Panc1 (cell line): ENCODE results near the gene MPRIP. TPM values are rescaled to one million over a fixed set of nuclear protein-coding genes. Genes with fewer than 3 reads are reported as not detected.

Experiments used
- ATAC-seq: fragments of 200-7000 bp; cut with Tn5 transposase; 2 replicates; pipeline ENCODE4 v1.9.1; 2020; ENCODE audit warnings: mild to moderate bottlenecking, moderate library complexity
- BruUV-seq: library from RNA; stranded (reverse); fragments of 400-500 nt; replicated peaks from 2 replicates; lab custom pipeline; 2021; lab: Mats Ljungman, UMichigan
- CTCF ChIA-PET: fragments of 300-600 bp; sonication (Branson Sonifier 250); formaldehyde crosslinking; loops from one replicate; lab custom pipeline; 2022; ENCODE audit warnings: antibody characterized with exemption; lab: Charles Lee
- POLR2A ChIA-PET: fragments of 300-600 bp; sonication (Branson Sonifier 250); formaldehyde crosslinking; loops from one replicate; lab custom pipeline; 2022; ENCODE audit warnings: antibody characterized with exemption; lab: Charles Lee
- DNase-seq: peaks from one replicate; pipeline ENCODE4 v3.0.0-alpha.2; 2010; ENCODE audit warnings: low read depth, low spot score
- H3K27ac ChIP-seq: 2 replicates; pipeline ENCODE4 v1.5.1; 2011; ENCODE audit warnings: mild to moderate bottlenecking, low read length, inconsistent platforms
- H3K27me3 ChIP-seq: fragments of 200-500 bp; sonication (Bioruptor generic); 2 replicates; pipeline ENCODE4 v1.6.0; 2014; ENCODE audit warnings: low read length, inconsistent platforms; ENCODE audit not compliant: control insufficient read depth, insufficient read depth
- H3K36me3 ChIP-seq: fragments of 200-500 bp; sonication (Bioruptor generic); 2 replicates; pipeline ENCODE4 v1.5.1; 2014; ENCODE audit warnings: inconsistent platforms, mild to moderate bottlenecking, low read length, moderate library complexity; ENCODE audit not compliant: control insufficient read depth, insufficient read depth
- H3K4me1 ChIP-seq: 2 replicates; pipeline ENCODE4 v1.5.1; 2011; ENCODE audit warnings: inconsistent platforms, mild to moderate bottlenecking, low read length, moderate library complexity; ENCODE audit not compliant: control insufficient read depth, insufficient read depth
- H3K4me3 ChIP-seq, 2 experiments: 2 replicates each; pipeline ENCODE4 v1.5.1; 2011 to 2012; ENCODE audit warnings: low read depth in 2 of 2, low read length in 2 of 2, mild to moderate bottlenecking in 2 of 2, inconsistent platforms in 1 of 2, moderate library complexity in 1 of 2
- H3K9me3 ChIP-seq: fragments of 200-500 bp; sonication (Bioruptor generic); 2 replicates; pipeline ENCODE4 v1.5.1; 2014; ENCODE audit warnings: low read depth, mild to moderate bottlenecking, inconsistent platforms, low read length, moderate library complexity; ENCODE audit not compliant: control insufficient read depth, insufficient read depth
- POLR2AphosphoS5 ChIP-seq: IDR thresholded peaks from 2 replicates; pipeline ENCODE4 v1.6.1; 2012; ENCODE audit warnings: mild to moderate bottlenecking, low read depth, low read length, moderate library complexity
- SIN3A ChIP-seq: IDR thresholded peaks from 2 replicates; pipeline ENCODE4 v1.6.1; 2012; ENCODE audit warnings: low read depth, mild to moderate bottlenecking, low read length, moderate library complexity, borderline replicate concordance; ENCODE audit not compliant: insufficient read depth
- TCF7L2 ChIP-seq: IDR thresholded peaks from 2 replicates; pipeline ENCODE4 v1.6.1; 2011; ENCODE audit warnings: mild to moderate bottlenecking, low read depth, low read length, inconsistent platforms
- in situ Hi-C: cut with HindIII; loops from 2 replicates; pipeline ENCODE4 v1.10.0; 2016; ENCODE audit warnings: low sequenced_read_pairs, low pct_unique_long_range_greater_than_20kb
- intact Hi-C: fragments of 100-400 bp; cut with micrococcal nuclease; formaldehyde crosslinking; loops from one replicate; pipeline ENCODE4 v1.10.0; 2022; ENCODE audit not compliant: unreplicated experiment
- total RNA-seq: library from RNA; stranded (reverse); gene quantifications from one replicate; pipeline ENCODE4 v1.2.1, GENCODE V29; 2021; ENCODE audit not compliant: unreplicated experiment
- TF ChIP-seq, protein P1 (sequence below): fragments of 450-650 bp; IDR thresholded peaks from 2 replicates; pipeline ENCODE4 v1.5.1; 2017; ENCODE audit warnings: mild to moderate bottlenecking
- TF ChIP-seq, protein P2 (sequence below), 2 experiments: IDR thresholded peaks; 2 replicates each; pipeline ENCODE4 v1.6.1; 2011 to 2012; ENCODE audit warnings: low read depth in 2 of 2, control low read depth in 1 of 2, low read length in 1 of 2, mild to moderate bottlenecking in 1 of 2, moderate library complexity in 1 of 2; ENCODE audit not compliant: insufficient read depth in 1 of 2

MPRIP gene
- total RNA-seq, 1 experiment from 2014 or later: 155 TPM

DNA sequence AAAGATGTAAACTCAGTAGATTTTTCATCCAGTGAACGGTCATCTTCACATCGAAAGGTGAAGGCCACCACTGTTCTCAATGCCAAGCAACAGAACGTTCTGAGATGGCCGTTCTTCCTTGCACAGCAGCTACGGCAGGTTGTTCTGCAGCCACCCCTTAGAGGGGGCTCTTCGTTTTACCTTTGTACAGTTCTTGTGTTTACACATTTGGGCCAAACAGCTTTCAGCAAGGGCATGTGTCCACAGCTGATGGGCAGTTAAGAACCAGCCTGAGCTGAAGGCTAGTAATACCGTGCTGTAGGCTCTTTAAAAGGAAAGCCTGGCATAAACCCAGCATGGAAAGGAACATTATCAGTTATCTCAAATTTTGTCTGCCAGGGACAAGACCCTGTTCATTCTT is 147.9 kb downstream of the MPRIP start:
- TF ChIP-seq TCF7L2 (no peak), POLR2AphosphoS5 (no peak), SIN3A (no peak)
- TF ChIP-seq, protein P1, sequence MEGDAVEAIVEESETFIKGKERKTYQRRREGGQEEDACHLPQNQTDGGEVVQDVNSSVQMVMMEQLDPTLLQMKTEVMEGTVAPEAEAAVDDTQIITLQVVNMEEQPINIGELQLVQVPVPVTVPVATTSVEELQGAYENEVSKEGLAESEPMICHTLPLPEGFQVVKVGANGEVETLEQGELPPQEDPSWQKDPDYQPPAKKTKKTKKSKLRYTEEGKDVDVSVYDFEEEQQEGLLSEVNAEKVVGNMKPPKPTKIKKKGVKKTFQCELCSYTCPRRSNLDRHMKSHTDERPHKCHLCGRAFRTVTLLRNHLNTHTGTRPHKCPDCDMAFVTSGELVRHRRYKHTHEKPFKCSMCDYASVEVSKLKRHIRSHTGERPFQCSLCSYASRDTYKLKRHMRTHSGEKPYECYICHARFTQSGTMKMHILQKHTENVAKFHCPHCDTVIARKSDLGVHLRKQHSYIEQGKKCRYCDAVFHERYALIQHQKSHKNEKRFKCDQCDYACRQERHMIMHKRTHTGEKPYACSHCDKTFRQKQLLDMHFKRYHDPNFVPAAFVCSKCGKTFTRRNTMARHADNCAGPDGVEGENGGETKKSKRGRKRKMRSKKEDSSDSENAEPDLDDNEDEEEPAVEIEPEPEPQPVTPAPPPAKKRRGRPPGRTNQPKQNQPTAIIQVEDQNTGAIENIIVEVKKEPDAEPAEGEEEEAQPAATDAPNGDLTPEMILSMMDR: no peak
- TF ChIP-seq, protein P2, sequence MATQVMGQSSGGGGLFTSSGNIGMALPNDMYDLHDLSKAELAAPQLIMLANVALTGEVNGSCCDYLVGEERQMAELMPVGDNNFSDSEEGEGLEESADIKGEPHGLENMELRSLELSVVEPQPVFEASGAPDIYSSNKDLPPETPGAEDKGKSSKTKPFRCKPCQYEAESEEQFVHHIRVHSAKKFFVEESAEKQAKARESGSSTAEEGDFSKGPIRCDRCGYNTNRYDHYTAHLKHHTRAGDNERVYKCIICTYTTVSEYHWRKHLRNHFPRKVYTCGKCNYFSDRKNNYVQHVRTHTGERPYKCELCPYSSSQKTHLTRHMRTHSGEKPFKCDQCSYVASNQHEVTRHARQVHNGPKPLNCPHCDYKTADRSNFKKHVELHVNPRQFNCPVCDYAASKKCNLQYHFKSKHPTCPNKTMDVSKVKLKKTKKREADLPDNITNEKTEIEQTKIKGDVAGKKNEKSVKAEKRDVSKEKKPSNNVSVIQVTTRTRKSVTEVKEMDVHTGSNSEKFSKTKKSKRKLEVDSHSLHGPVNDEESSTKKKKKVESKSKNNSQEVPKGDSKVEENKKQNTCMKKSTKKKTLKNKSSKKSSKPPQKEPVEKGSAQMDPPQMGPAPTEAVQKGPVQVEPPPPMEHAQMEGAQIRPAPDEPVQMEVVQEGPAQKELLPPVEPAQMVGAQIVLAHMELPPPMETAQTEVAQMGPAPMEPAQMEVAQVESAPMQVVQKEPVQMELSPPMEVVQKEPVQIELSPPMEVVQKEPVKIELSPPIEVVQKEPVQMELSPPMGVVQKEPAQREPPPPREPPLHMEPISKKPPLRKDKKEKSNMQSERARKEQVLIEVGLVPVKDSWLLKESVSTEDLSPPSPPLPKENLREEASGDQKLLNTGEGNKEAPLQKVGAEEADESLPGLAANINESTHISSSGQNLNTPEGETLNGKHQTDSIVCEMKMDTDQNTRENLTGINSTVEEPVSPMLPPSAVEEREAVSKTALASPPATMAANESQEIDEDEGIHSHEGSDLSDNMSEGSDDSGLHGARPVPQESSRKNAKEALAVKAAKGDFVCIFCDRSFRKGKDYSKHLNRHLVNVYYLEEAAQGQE (IDR thresholded peaks at IDR 0.05; ENCODE audit: insufficient read depth in 1 of 2, low read depth in 2 of 2, low read length in 1 of 2): no peak
- Histone ChIP-seq H3K9me3 (no peaks in the 10 kb centered on the region), H3K4me1 (no peaks in the 10 kb centered on the region), H3K36me3 (no peaks in the 10 kb centered on the region), H3K4me3 (no peak overlapping the region), H3K27me3 (no peaks in the 10 kb centered on the region), H3K27ac (no peak overlapping the region)
- in situ Hi-C loops (no loop called here), intact Hi-C loops (loop anchor here (10.0 kb wide), 1 partner anchor 195 kb away; no protein-coding TSS in a partner anchor)
- ATAC-seq (peak; percentile 51; the same call in 1 of the 2 replicates), DNase-seq (no peak)
- BruUV-seq: no TSS peak
- CTCF ChIA-PET: no interaction called here
- POLR2A ChIA-PET: no interaction called here

DNA sequence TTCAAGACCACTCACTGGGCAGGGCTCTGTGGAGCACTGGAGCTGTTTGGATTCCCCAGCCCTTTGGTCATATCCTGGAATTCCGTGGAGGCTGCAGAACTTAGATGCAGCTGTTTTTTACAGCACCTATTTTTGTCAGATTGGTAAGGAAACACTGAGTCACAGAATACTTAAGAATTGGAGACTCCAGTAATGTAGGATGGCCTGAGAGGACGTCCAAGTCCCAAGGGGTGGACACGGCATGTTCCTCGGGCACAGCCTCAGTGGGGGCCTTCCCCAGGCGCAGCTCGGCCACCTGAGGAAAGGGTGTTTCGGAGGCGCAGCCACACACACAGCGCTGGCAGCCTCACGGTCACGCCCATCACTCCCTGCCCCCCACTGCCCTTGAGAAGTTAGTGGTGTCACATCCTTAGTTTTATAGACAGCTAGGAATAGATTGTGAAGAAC is 149.1 kb downstream of the MPRIP start:
- Histone ChIP-seq H3K27ac (no peak overlapping the region), H3K36me3 (no peaks in the 10 kb centered on the region), H3K4me1 (no peaks in the 10 kb centered on the region), H3K9me3 (no peaks in the 10 kb centered on the region), H3K4me3 (no peak overlapping the region), H3K27me3 (no peaks in the 10 kb centered on the region)
- CTCF ChIA-PET: no interaction called here
- intact Hi-C loops: loop anchor here (10.0 kb wide), 1 partner anchor 197 kb away; no protein-coding TSS in a partner anchor
- in situ Hi-C loops: no loop called here
- POLR2A ChIA-PET: no interaction called here
- no TSS peak for BruUV-seq
- ATAC-seq (no peak; the same call in 1 of the 2 replicates), DNase-seq (peak; percentile 41)
- TF ChIP-seq, protein P2 (IDR thresholded peaks at IDR 0.05; ENCODE audit: insufficient read depth in 1 of 2, low read depth in 2 of 2, low read length in 1 of 2): no peak
- TF ChIP-seq, protein P1: no peak
- TF ChIP-seq SIN3A: no peak
- TF ChIP-seq POLR2AphosphoS5: no peak
- no peak for TF ChIP-seq TCF7L2
